GM12891 (cell line): ENCODE measurements around the gene TBC1D22A.

ENCODE experiments used
- DNase-seq: peaks from one replicate; pipeline ENCODE4 v3.0.0; 2011; ENCODE audit warnings: low spot score; ENCODE audit not compliant: insufficient read length
- FAIRE-seq: peaks from 2 replicates; lab custom pipeline; 2011; peaks lifted over from hg19 to GRCh38; lab: Jason Lieb, UNC
- PAX5 ChIP-seq: IDR thresholded peaks from 2 replicates; pipeline ENCODE4 v1.6.1; 2011; ENCODE audit warnings: low read length, moderate library complexity, mild to moderate bottlenecking; ENCODE audit not compliant: insufficient read depth, severe bottlenecking
- POLR2A ChIP-seq: IDR thresholded peaks from 2 replicates; pipeline ENCODE4 v1.6.1; 2011; ENCODE audit warnings: low read depth, low read length, control low read depth
- POLR2AphosphoS5 ChIP-seq: IDR thresholded peaks from 2 replicates; pipeline ENCODE4 v1.6.1; 2011; ENCODE audit warnings: low read depth, low read length, control low read depth
- POU2F2 ChIP-seq: IDR thresholded peaks from 2 replicates; pipeline ENCODE4 v1.6.1; 2011; ENCODE audit warnings: low read depth, mild to moderate bottlenecking, control low read depth, low read length, moderate library complexity
- SPI1 ChIP-seq: IDR thresholded peaks from 2 replicates; pipeline ENCODE4 v1.6.1; 2011; ENCODE audit warnings: low read depth, low read length, control low read depth
- TAF1 ChIP-seq: IDR thresholded peaks from 2 replicates; pipeline ENCODE4 v1.6.1; 2011; ENCODE audit warnings: low read depth, low read length, control low read depth

The TBC1D22A gene

GRCh38 chr22:46770151-46770641, 7.7 kb downstream of the TBC1D22A start:
- FAIRE-seq (peak; percentile 48), DNase-seq (no peak)
- TF ChIP-seq SPI1 (no peak), PAX5 (no peak), POU2F2 (no peak), POLR2AphosphoS5 (no peak), POLR2A (no peak), TAF1 (no peak)

- no peak for FAIRE-seq
- no peak for DNase-seq
- TF ChIP-seq SPI1 (peak; percentile 69), PAX5 (no peak)
Observed at GRCh38 chr22:46770726-46771125, 8.3 kb downstream of the TBC1D22A start.

GRCh38 chr22:46773076-46773475, 10.6 kb downstream of the TBC1D22A start:
- FAIRE-seq = no peak
- DNase-seq = no peak

GRCh38 chr22:46774253-46774979, 12.0 kb downstream of the TBC1D22A start:
- no peak for FAIRE-seq
- TF ChIP-seq TAF1 = peak; percentile 27; the same call in 1 of the 2 replicates
- no peak for TF ChIP-seq POU2F2
- TF ChIP-seq SPI1 = peak; percentile 64
- TF ChIP-seq POLR2A = no peak; the same call in 1 of the 2 replicates
- TF ChIP-seq POLR2AphosphoS5 = no peak; the same call in 1 of the 2 replicates
- TF ChIP-seq PAX5 = no peak
- no peak for DNase-seq

More at GRCh38 chr22:46773076-46773475, 10.6 kb downstream of the TBC1D22A start:
- TF ChIP-seq PAX5 (no peak), POU2F2 (no peak), POLR2AphosphoS5 (no peak)

- FAIRE-seq (peak; percentile 56), DNase-seq (no peak)
- no peak for TF ChIP-seq TAF1
- no peak for TF ChIP-seq SPI1
- no peak for TF ChIP-seq POLR2A
- no peak for TF ChIP-seq POLR2AphosphoS5
- TF ChIP-seq PAX5 = no peak
- no peak for TF ChIP-seq POU2F2
Observed at GRCh38 chr22:46774980-46775849, 12.8 kb downstream of the TBC1D22A start.

- peak; percentile 90 for FAIRE-seq
- no peak for DNase-seq
Observed at GRCh38 chr22:46775850-46776826, 13.7 kb downstream of the TBC1D22A start.

GRCh38 chr22:46776876-46777608, 14.6 kb downstream of the TBC1D22A start:
- FAIRE-seq (no peak), DNase-seq (no peak)
- no peak for TF ChIP-seq TAF1
- TF ChIP-seq SPI1 = no peak
- no peak for TF ChIP-seq POLR2A
- no peak for TF ChIP-seq POLR2AphosphoS5
- TF ChIP-seq PAX5 = no peak
- TF ChIP-seq POU2F2 = no peak

More at GRCh38 chr22:46775850-46776826, 13.7 kb downstream of the TBC1D22A start:
- no peak for TF ChIP-seq SPI1
- TF ChIP-seq PAX5 = no peak
- TF ChIP-seq POLR2AphosphoS5 = no peak
- TF ChIP-seq POLR2A = no peak
- 0 out of 2 replicates have a peak, but pooled peaks have one; percentile 8 for TF ChIP-seq POU2F2

GRCh38 chr22:46777609-46777970, 15.1 kb downstream of the TBC1D22A start:
- DNase-seq = no peak
- FAIRE-seq = peak; percentile 96
- TF ChIP-seq TAF1 (no peak), SPI1 (peak; percentile 58; the same call in 1 of the 2 replicates)
